ENCODE data around the gene CTNNA3.

GRCh38 chr10:66284621-66285020, 1411.4 kb downstream of the CTNNA3 start:
- TF ChIP-seq CTCF (conservative IDR thresholded peaks at IDR 0.05 in 1 of 2, IDR thresholded peaks at IDR 0.05 in 1 of 2; ENCODE audit: low read depth in 1 of 2, low read length in 2 of 2) (no peak), EZH2 (IDR thresholded peaks at IDR 0.05; ENCODE audit: low read length, missing control alignments) (no peak)
